A549 (cell line): ENCODE measurements around the gene CATSPERZ. TPM values are rescaled to one million over a fixed set of nuclear protein-coding genes. Genes with fewer than 3 reads are reported as not detected.

Experiments
- ATAC-seq, 2 experiments: fragments of 200-7000 bp in 1 of 2; fragments of >200 bp in 1 of 2; cut with Nextera tagmentation in 1 of 2; cut with Tn5 transposase in 1 of 2; 3 replicates each; pipeline versions ENCODE4 v1.8.0 to v1.9.1; 2018 to 2020; ENCODE audit warnings: mild to moderate bottlenecking in 1 of 2, moderate library complexity in 1 of 2
- CTCF ChIA-PET: fragments of 300-600 bp; sonication (Branson Sonifier 250); formaldehyde crosslinking; extraction: SDS; loops from one replicate; lab custom pipeline; 2021; ENCODE audit warnings: antibody characterized with exemption, inconsistent platforms; lab: Yijun Ruan, JAX
- POLR2A ChIA-PET: fragments of 350-600 bp; formaldehyde crosslinking; extraction: SDS; loops from one replicate; lab custom pipeline; 2021; ENCODE audit warnings: antibody characterized with exemption, inconsistent platforms; lab: Yijun Ruan, JAX
- DNase-seq, 2 experiments: peaks; one replicate each; pipeline versions ENCODE4 v3.0.0 to v3.0.0-alpha.2; 2011 to 2016; ENCODE audit warnings: low read depth in 1 of 2, low spot score in 1 of 2
- FAIRE-seq: peaks from 2 replicates; lab custom pipeline; 2011; peaks lifted over from hg19 to GRCh38; lab: Jason Lieb, UNC
- H3K27ac ChIP-seq, 2 experiments: fragments of >200 bp; sonication (Bioruptor Twin); formaldehyde crosslinking; 3 replicates each; pipeline ENCODE4 v1.5.1; 2016 to 2017
- H3K4me1 ChIP-seq: fragments of >200 bp; sonication (Bioruptor Twin); formaldehyde crosslinking; 3 replicates; pipeline ENCODE4 v1.6.1; 2016
- H3K4me2 ChIP-seq: fragments of >200 bp; sonication (Bioruptor Twin); formaldehyde crosslinking; 3 replicates; pipeline ENCODE4 v1.6.1; 2016
- H3K4me3 ChIP-seq: fragments of >200 bp; sonication (Bioruptor Twin); formaldehyde crosslinking; 3 replicates; pipeline ENCODE4 v1.5.1; 2016
- H3K9me3 ChIP-seq: fragments of >200 bp; sonication (Bioruptor Twin); formaldehyde crosslinking; 3 replicates; pipeline ENCODE4 v1.6.1; 2016
- ATOH8 ChIP-seq: fragments of 250-450 bp; sonication (Bioruptor Pico); IDR thresholded peaks from 2 replicates; pipeline ENCODE4 v1.5.0; 2020; ENCODE audit warnings: low read depth, mild to moderate bottlenecking, moderate library complexity
- CBX2 ChIP-seq: fragments of 200-600 bp; sonication (generic); IDR thresholded peaks from 2 replicates; pipeline ENCODE4 v1.6.1; 2016; ENCODE audit warnings: low read depth, mild to moderate bottlenecking, borderline replicate concordance
- CHD2 ChIP-seq: fragments of 150-350 bp; IDR thresholded peaks from 2 replicates; pipeline ENCODE4 v1.6.1; 2014; ENCODE audit warnings: low read length; ENCODE audit not compliant: partially characterized antibody
- CTCF ChIP-seq: fragments of >200 bp; sonication (Bioruptor Twin); formaldehyde crosslinking; IDR thresholded peaks from 3 replicates; pipeline ENCODE4 v1.5.1; 2016
- EHF ChIP-seq: fragments of 250-450 bp; sonication (Bioruptor Pico); IDR thresholded peaks from 2 replicates; pipeline ENCODE4 v1.5.0; 2020; ENCODE audit warnings: mild to moderate bottlenecking
- EP300 ChIP-seq, 2 experiments: fragments of >200 bp; sonication (Bioruptor Twin); formaldehyde crosslinking; IDR thresholded peaks; 2 replicates in 1 of 2; 3 replicates in 1 of 2; pipeline ENCODE4 v1.6.1; 2016 to 2017
- ESRRA ChIP-seq: fragments of 150-350 bp; IDR thresholded peaks from 2 replicates; pipeline ENCODE4 v1.6.1; 2014; ENCODE audit warnings: mild to moderate bottlenecking, low read length, borderline replicate concordance
- FOSB ChIP-seq: fragments of 250-450 bp; sonication (Bioruptor Pico); IDR thresholded peaks from 2 replicates; pipeline ENCODE4 v1.5.0; 2020; ENCODE audit warnings: mild to moderate bottlenecking, moderate library complexity
- FOSL2 ChIP-seq, 2 experiments: fragments of 450-650 bp in 1 of 2; fragments of >200 bp in 1 of 2; sonication (Bioruptor Twin) in 1 of 2; formaldehyde crosslinking; IDR thresholded peaks; 2 replicates each; pipeline versions ENCODE4 v1.5.0 to v1.6.1; 2016 to 2020; ENCODE audit warnings: mild to moderate bottlenecking in 1 of 2, moderate library complexity in 1 of 2
- FOXS1 ChIP-seq: fragments of 250-450 bp; sonication (Bioruptor Pico); IDR thresholded peaks from 2 replicates; pipeline ENCODE4 v1.5.0; 2020; ENCODE audit warnings: mild to moderate bottlenecking, moderate library complexity
- HDAC2 ChIP-seq: fragments of 200-600 bp; sonication (generic); IDR thresholded peaks from 2 replicates; pipeline ENCODE4 v1.6.1; 2016
- HES2 ChIP-seq: fragments of >200 bp; sonication (Bioruptor Twin); formaldehyde crosslinking; IDR thresholded peaks from 2 replicates; pipeline ENCODE4 v1.6.1; 2016
- HEYL ChIP-seq: fragments of 250-450 bp; sonication (Bioruptor Pico); IDR thresholded peaks from 2 replicates; pipeline ENCODE4 v1.8.0; 2021; ENCODE audit warnings: mild to moderate bottlenecking, moderate library complexity
- HOXB13 ChIP-seq: fragments of 250-450 bp; sonication (Bioruptor Pico); IDR thresholded peaks from 2 replicates; pipeline ENCODE4 v1.5.0; 2020; ENCODE audit warnings: low read depth, mild to moderate bottlenecking, moderate library complexity
- HOXB5 ChIP-seq: fragments of 250-450 bp; sonication (Bioruptor Pico); IDR thresholded peaks from 2 replicates; pipeline ENCODE4 v1.5.0; 2020; ENCODE audit warnings: mild to moderate bottlenecking, moderate library complexity
- JUN ChIP-seq, 2 experiments: fragments of >200 bp; sonication (Bioruptor Twin); formaldehyde crosslinking; IDR thresholded peaks; 2 replicates in 1 of 2; 3 replicates in 1 of 2; pipeline ENCODE4 v1.6.1; 2016 to 2017
- JUNB ChIP-seq: fragments of >200 bp; sonication (Bioruptor Twin); formaldehyde crosslinking; IDR thresholded peaks from 2 replicates; pipeline ENCODE4 v1.6.1; 2016
- MAFK ChIP-seq: fragments of 450-650 bp; IDR thresholded peaks from 2 replicates; pipeline ENCODE4 v1.6.1; 2014; ENCODE audit not compliant: partially characterized antibody
- MAX ChIP-seq: IDR thresholded peaks from 2 replicates; pipeline ENCODE4 v1.6.1; 2012
- MYC ChIP-seq: IDR thresholded peaks from 2 replicates; pipeline ENCODE4 v1.6.1; 2012; ENCODE audit warnings: mild to moderate bottlenecking, inconsistent platforms, low read length, improper control_type of control experiment, borderline replicate concordance
- NPAS2 ChIP-seq: fragments of 250-450 bp; sonication (Bioruptor Pico); IDR thresholded peaks from 2 replicates; pipeline ENCODE4 v1.8.0; 2022; ENCODE audit warnings: mild to moderate bottlenecking, moderate library complexity, borderline replicate concordance
- NR3C1 ChIP-seq: fragments of >200 bp; sonication (Bioruptor Twin); formaldehyde crosslinking; IDR thresholded peaks from 3 replicates; pipeline ENCODE4 v1.6.1; 2017
- PHF8 ChIP-seq: fragments of 200-600 bp; sonication (generic); IDR thresholded peaks from 2 replicates; pipeline ENCODE4 v1.6.1; 2016; ENCODE audit warnings: low read depth, mild to moderate bottlenecking, antibody characterized with exemption, moderate library complexity, borderline replicate concordance
- POLR2A ChIP-seq: IDR thresholded peaks from 2 replicates; pipeline ENCODE4 v1.6.1; 2012; ENCODE audit warnings: mild to moderate bottlenecking, low read length
- RAD21 ChIP-seq, 2 experiments: fragments of >200 bp in 1 of 2; sonication (Bioruptor Twin) in 1 of 2; formaldehyde crosslinking in 1 of 2; IDR thresholded peaks in 1 of 2; conservative IDR thresholded peaks in 1 of 2; 2 replicates in 1 of 2; 3 replicates in 1 of 2; pipeline ENCODE4 v1.6.1; 2012 to 2018; ENCODE audit warnings: inconsistent platforms in 1 of 2
- RCOR1 ChIP-seq: fragments of 150-350 bp; IDR thresholded peaks from 2 replicates; pipeline ENCODE4 v1.6.1; 2014; ENCODE audit warnings: antibody characterized with exemption, low read length, low read depth
- SMC3 ChIP-seq: fragments of >200 bp; sonication (Bioruptor Twin); formaldehyde crosslinking; IDR thresholded peaks from 3 replicates; pipeline ENCODE4 v1.6.1; 2018; ENCODE audit warnings: inconsistent platforms
- TP53 ChIP-seq: fragments of 250-450 bp; sonication (Bioruptor Pico); IDR thresholded peaks from 2 replicates; pipeline ENCODE4 v1.5.0; 2021; ENCODE audit warnings: mild to moderate bottlenecking, moderate library complexity
- WGBS: methylation state at CpG from one replicate; pipeline ENCODE4 v1.1.6; 2017; ENCODE audit errors: missing lambda C conversion rate; 5-methylcytosine and 5-hydroxymethylcytosine counted together
- polyA plus RNA-seq, 4 experiments: library from polyadenylated mRNA; depleted of rRNA in 3 of 4; stranded (reverse); fragments of >200 nt; fragmentation: RNase III in 1 of 4; extraction: RNeasy Plus Mini Kit Qiagen cat#74134 plus additional on column Dnase treatment in 1 of 4; gene quantifications; 2 replicates in 3 of 4; 3 replicates in 1 of 4; pipeline ENCODE4 v1.2.3, GENCODE V29; 2011 to 2017
- TF ChIP-seq, protein P1 (sequence below): fragments of 250-450 bp; sonication (Bioruptor Pico); IDR thresholded peaks from 2 replicates; pipeline ENCODE4 v1.5.0; 2021; ENCODE audit warnings: mild to moderate bottlenecking, moderate library complexity, borderline replicate concordance
- TF ChIP-seq, protein P2 (sequence below): IDR thresholded peaks from 2 replicates; pipeline ENCODE4 v1.6.1; 2012; ENCODE audit warnings: low read depth, borderline replicate concordance

Gene CATSPERZ
- polyA plus RNA-seq, 2 of the 4 experiments (the other 2 are of a cell fraction): 1.9 to 3.4 TPM

DNA sequence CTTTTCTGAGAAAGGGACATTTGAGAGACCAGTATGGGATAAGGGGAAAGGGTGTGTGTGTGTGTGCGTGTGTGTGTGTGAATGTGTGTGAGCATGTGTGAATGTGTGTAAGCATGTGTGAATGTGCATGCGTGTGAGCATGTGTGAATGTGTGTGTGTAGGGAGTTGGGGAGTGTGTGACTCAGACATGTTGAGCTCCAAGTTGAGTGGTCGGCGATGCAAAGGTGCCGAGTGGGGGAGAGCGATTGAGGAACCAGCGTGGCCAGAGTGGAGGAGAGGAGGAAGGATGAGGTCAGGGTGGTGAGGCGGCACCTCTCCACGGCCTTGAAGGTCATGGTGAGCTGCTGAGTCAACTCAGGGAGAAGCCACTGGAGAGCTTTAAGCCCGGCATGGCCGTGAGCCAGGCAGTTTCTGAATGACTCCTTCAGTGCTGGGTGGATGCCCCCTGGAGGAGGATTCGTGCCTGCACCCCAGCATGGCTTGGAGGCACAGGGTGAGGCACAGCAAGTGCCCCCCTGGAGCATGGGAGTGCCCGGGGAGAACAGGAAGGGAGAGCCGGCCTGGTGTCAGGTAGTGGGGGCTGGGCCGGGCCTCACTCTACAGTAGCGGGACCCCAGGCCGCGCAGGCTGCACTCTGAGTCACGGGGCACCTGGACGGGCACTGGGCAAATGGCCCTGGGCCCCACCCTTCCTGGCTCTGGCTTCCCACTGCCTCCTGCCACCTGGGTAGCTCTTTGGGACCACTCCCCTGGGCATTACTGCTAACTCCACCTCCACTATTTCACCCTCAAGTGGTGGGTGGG, 31.6 kb downstream of the CATSPERZ start:
- H3K4me1 ChIP-seq: peaks cover 36% of the 10 kb centered on the region

More for the DNA sequence above, 31.6 kb downstream of the CATSPERZ start:
- TF ChIP-seq NPAS2 (CRISPR knock-in tag) (no peak), HES2 (no peak), SMC3 (peak; percentile 61), FOSB (no peak), JUN (IDR thresholded peaks at IDR 0.05) (peak in 1 of 2 experiments; percentile 75; a peak in 2 of 5 replicates), HOXB5 (no peak), EP300 (IDR thresholded peaks at IDR 0.05) (peak in 1 of 2 experiments; percentile 47; a peak in 1 of 5 replicates), FOSL2 (IDR thresholded peaks at IDR 0.05) (no peak; the same call in 1 of the 2 replicates), FOSL2 (CRISPR knock-in tag; IDR thresholded peaks at IDR 0.05) (peak; percentile 70), HEYL (CRISPR knock-in tag) (no peak), CTCF (peak; percentile 65), RAD21 (conservative IDR thresholded peaks at IDR 0.05 in 1 of 2, IDR thresholded peaks at IDR 0.05 in 1 of 2) (peak; percentile 65 to 66), MAFK (peak; percentile 67), CHD2 (no peak), FOXS1 (CRISPR knock-in tag) (no peak), MAX (peak; percentile 68; the same call in 1 of the 2 replicates), HOXB13 (CRISPR knock-in tag) (no peak), TP53 (CRISPR knock-in tag) (no peak), NR3C1 (no peak), ESRRA (peak; percentile 77), HDAC2 (no peak), ATOH8 (CRISPR knock-in tag) (no peak), JUNB (peak; percentile 13; the same call in 1 of the 2 replicates), CBX2 (no peak), PHF8 (no peak), EHF (CRISPR knock-in tag) (no peak), MYC (no peak), RCOR1 (no peak), POLR2A (0 out of 2 replicates have a peak, but pooled peaks have one; percentile 1)
- TF ChIP-seq, protein P1, sequence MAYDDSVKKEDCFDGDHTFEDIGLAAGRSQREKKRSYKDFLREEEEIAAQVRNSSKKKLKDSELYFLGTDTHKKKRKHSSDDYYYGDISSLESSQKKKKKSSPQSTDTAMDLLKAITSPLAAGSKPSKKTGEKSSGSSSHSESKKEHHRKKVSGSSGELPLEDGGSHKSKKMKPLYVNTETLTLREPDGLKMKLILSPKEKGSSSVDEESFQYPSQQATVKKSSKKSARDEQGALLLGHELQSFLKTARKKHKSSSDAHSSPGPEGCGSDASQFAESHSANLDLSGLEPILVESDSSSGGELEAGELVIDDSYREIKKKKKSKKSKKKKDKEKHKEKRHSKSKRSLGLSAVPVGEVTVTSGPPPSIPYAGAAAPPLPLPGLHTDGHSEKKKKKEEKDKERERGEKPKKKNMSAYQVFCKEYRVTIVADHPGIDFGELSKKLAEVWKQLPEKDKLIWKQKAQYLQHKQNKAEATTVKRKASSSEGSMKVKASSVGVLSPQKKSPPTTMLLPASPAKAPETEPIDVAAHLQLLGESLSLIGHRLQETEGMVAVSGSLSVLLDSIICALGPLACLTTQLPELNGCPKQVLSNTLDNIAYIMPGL (CRISPR knock-in tag): no peak
- TF ChIP-seq, protein P2, sequence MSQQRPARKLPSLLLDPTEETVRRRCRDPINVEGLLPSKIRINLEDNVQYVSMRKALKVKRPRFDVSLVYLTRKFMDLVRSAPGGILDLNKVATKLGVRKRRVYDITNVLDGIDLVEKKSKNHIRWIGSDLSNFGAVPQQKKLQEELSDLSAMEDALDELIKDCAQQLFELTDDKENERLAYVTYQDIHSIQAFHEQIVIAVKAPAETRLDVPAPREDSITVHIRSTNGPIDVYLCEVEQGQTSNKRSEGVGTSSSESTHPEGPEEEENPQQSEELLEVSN: peak; percentile 27; the same call in 1 of the 2 replicates
- ChIA-PET CTCF (interaction anchor here (0.5 to 33.9 kb wide), 20 partner anchors 9 to 1455 kb away, joined by 3 to 996 read pairs (median 4); partner anchors contain the start of genes CATSPERZ, CCDC88B, ESRRA and PLCB3), POLR2A (interaction anchor here (0.8 to 2.8 kb wide), 9 partner anchors 11 to 62 kb away, joined by 3 to 45 read pairs (median 4); partner anchors contain the start of genes ESRRA, PRDX5 and TRMT112)
- peak overlapping the region; percentile 79 for H3K4me2 ChIP-seq
- ATAC-seq: peak; percentile 77 to 89
- no peaks in the 10 kb centered on the region for H3K9me3 ChIP-seq
- H3K27ac ChIP-seq: peak overlapping the region; percentile 85 to 91
- WGBS: 10% methylated on average over 19 of the region's 20 CpGs
- FAIRE-seq: no peak
- peak; percentile 92 to 93 for DNase-seq
- H3K4me3 ChIP-seq: no peak overlapping the region
